WERI-Rb-1 (cell line): ENCODE data around the gene EGFR.
"Not testable (repeated sequence)": the region's sequence is repeated elsewhere in the genome, so short reads cannot be mapped to it uniquely, and the experiment has no call there.

Source experiments
- DNase-seq: peaks from one replicate; pipeline ENCODE4 v3.0.0-alpha.2; 2020
- H3K27ac ChIP-seq: fragments of 250-450 bp; sonication (Bioruptor Pico); 2 replicates; pipeline ENCODE4 v1.5.1; 2020; ENCODE audit warnings: mild to moderate bottlenecking, moderate library complexity
- H3K27me3 ChIP-seq: fragments of 250-450 bp; sonication (Bioruptor Pico); 2 replicates; pipeline ENCODE4 v1.5.1; 2021; ENCODE audit warnings: mild to moderate bottlenecking, low read depth, moderate library complexity; ENCODE audit not compliant: insufficient read depth, severe bottlenecking
- H3K36me3 ChIP-seq: fragments of 250-450 bp; sonication (Bioruptor Pico); 2 replicates; pipeline ENCODE4 v1.5.1; 2020; ENCODE audit warnings: mild to moderate bottlenecking, moderate library complexity
- H3K4me3 ChIP-seq: 2 replicates; pipeline ENCODE4 v1.5.1; 2011; ENCODE audit warnings: low read depth, mild to moderate bottlenecking, control low read depth, low read length
- H3K9me3 ChIP-seq: fragments of 250-450 bp; sonication (Bioruptor Pico); 2 replicates; pipeline ENCODE4 v1.5.1; 2021; ENCODE audit warnings: mild to moderate bottlenecking, moderate library complexity; ENCODE audit not compliant: severe bottlenecking
- TF ChIP-seq, protein P1 (sequence below): IDR thresholded peaks from 2 replicates; pipeline ENCODE4 v1.5.1; 2011; ENCODE audit warnings: low read depth, mild to moderate bottlenecking, control low read depth, inconsistent platforms, low read length

The EGFR gene

DNA sequence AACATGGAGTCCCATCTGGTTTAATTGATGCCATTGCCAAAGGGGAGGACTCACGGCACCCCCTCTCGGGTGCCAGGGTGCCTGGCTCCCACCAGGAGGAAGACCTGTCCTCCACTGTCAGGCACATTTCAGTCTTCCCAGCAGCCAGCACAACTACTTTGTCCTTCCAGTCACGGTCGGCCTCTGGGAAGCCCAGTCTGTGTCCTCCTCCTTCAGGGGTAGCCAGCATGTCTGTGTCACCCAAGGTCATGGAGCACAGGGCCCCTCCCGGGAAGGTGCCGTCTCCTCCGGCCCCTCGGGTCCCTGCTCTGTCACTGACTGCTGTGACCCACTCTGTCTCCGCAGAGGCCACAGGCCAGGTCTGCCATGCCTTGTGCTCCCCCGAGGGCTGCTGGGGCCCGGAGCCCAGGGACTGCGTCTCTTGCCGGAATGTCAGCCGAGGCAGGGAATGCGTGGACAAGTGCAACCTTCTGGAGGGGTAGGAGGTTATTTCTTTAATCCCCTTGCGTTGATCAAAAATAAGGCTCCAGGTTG lies 142.4 kb downstream of the EGFR start:
- Histone ChIP-seq H3K27ac (no peak overlapping the region), H3K36me3 (no peaks in the 10 kb centered on the region), H3K4me3 (no peak overlapping the region), H3K9me3 (no peaks in the 10 kb centered on the region), H3K27me3 (peaks cover 2% of the 10 kb centered on the region)
- no peak for DNase-seq
- TF ChIP-seq, protein P1, sequence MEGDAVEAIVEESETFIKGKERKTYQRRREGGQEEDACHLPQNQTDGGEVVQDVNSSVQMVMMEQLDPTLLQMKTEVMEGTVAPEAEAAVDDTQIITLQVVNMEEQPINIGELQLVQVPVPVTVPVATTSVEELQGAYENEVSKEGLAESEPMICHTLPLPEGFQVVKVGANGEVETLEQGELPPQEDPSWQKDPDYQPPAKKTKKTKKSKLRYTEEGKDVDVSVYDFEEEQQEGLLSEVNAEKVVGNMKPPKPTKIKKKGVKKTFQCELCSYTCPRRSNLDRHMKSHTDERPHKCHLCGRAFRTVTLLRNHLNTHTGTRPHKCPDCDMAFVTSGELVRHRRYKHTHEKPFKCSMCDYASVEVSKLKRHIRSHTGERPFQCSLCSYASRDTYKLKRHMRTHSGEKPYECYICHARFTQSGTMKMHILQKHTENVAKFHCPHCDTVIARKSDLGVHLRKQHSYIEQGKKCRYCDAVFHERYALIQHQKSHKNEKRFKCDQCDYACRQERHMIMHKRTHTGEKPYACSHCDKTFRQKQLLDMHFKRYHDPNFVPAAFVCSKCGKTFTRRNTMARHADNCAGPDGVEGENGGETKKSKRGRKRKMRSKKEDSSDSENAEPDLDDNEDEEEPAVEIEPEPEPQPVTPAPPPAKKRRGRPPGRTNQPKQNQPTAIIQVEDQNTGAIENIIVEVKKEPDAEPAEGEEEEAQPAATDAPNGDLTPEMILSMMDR, result no peak

GRCh38 chr7:55162476-55162875 lies 143.7 kb downstream of the EGFR start:
- H3K36me3 ChIP-seq, result no peaks in the 10 kb centered on the region
- TF ChIP-seq, protein P1, result no peak
- no peak for DNase-seq
- no peak overlapping the region for H3K4me3 ChIP-seq
- no peak overlapping the region for H3K27ac ChIP-seq
- no peaks in the 10 kb centered on the region for H3K9me3 ChIP-seq
- H3K27me3 ChIP-seq, result peaks cover 2% of the 10 kb centered on the region

GRCh38 chr7:55163733-55164132 lies 144.9 kb downstream of the EGFR start:
- H3K27me3 ChIP-seq, result peaks cover 2% of the 10 kb centered on the region
- no peaks in the 10 kb centered on the region for H3K9me3 ChIP-seq
- H3K36me3 ChIP-seq, result no peaks in the 10 kb centered on the region
- no peak overlapping the region for H3K27ac ChIP-seq
- TF ChIP-seq, protein P1, result no peak
- no peak for DNase-seq
- no peak overlapping the region for H3K4me3 ChIP-seq

DNA sequence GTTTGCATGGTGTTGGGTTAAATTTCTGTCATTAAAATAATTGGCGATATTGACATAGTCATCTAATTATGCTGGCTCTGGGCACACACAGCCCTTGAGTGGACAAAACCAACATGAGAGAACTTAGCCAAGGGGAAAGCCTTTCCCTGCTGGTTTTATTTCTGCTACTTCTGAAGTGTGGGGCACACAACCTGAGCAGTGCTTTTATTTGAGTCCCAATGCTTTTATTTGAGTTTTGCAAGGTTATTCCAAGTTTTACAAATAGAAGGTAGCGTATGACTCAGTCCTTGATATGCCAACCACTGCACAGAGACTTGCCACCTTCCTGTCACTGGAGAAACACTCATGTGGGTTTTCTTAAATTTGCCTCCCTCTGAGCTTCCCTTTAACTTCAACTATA lies 145.7 kb downstream of the EGFR start:
- no peak for DNase-seq
- no peaks in the 10 kb centered on the region for H3K36me3 ChIP-seq
- H3K27ac ChIP-seq, result no peak overlapping the region
- TF ChIP-seq, protein P1, result no peak
- peaks cover 2% of the 10 kb centered on the region for H3K27me3 ChIP-seq
- H3K9me3 ChIP-seq, result no peaks in the 10 kb centered on the region
- no peak overlapping the region for H3K4me3 ChIP-seq

DNA sequence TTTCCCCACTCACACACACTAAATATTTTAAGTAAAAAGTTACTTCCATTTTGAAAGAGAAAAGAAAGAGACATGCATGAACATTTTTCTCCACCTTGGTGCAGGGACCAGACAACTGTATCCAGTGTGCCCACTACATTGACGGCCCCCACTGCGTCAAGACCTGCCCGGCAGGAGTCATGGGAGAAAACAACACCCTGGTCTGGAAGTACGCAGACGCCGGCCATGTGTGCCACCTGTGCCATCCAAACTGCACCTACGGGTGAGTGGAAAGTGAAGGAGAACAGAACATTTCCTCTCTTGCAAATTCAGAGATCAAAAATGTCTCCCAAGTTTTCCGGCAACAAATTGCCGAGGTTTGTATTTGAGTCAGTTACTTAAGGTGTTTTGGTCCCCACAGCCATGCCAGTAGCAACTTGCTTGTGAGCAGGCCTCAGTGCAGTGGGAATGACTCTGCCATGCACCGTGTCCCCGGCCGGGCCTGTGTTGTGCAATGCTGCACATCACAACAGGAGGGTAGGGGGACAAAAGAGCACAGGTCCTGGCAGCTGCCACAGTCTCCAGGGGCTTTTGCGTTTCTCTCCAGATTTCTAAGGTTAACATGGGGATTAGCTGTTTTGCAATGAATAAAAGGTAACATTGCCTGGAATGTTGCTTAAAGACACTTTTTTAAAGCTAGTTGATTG lies 146.5 kb downstream of the EGFR start:
- no peak overlapping the region for H3K4me3 ChIP-seq
- H3K27ac ChIP-seq, result no peak overlapping the region
- DNase-seq, result no peak
- TF ChIP-seq, protein P1, result no peak
- H3K9me3 ChIP-seq, result no peaks in the 10 kb centered on the region
- peaks cover 2% of the 10 kb centered on the region for H3K27me3 ChIP-seq
- no peaks in the 10 kb centered on the region for H3K36me3 ChIP-seq

DNA sequence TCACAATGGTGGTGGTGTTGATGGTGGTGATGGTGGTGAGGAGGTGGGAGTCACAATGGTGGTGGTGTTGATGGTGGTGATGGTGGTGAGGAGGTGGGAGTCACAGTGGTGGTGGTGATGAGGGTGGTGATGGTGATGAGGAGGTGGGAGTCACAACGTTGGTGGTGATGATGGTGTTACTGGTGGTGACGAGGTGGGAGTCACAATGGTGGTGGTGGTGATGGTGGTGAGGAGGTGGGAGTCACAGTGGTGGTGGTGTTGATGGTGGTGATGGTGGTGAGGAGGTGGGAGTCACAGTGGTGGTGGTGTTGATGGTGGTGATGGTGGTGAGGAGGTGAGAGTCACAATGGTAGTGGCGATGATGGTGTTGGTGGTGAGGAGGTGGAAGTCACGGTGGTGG lies 148.5 kb downstream of the EGFR start:
- not testable (repeated sequence) for H3K36me3 ChIP-seq, H3K4me3 ChIP-seq, DNase-seq, H3K9me3 ChIP-seq, H3K27me3 ChIP-seq, H3K27ac ChIP-seq
